Endodermal cell (in vitro differentiated cells): ENCODE measurements around the gene EXOSC1. TPM values are rescaled to one million over a fixed set of nuclear protein-coding genes. Genes with fewer than 3 reads are reported as not detected.

Experiments
- DNase-seq: peaks from one replicate; pipeline ENCODE4 v3.0.0-alpha.2; 2017
- H3K27ac ChIP-seq: 2 replicates; pipeline ENCODE4 v1.5.1; 2013; ENCODE audit warnings: mild to moderate bottlenecking, low read depth, low read length, moderate library complexity
- H3K27me3 ChIP-seq: 2 replicates; pipeline ENCODE4 v1.6.1; 2013; ENCODE audit warnings: mild to moderate bottlenecking, low read length, moderate library complexity; ENCODE audit not compliant: insufficient read depth, control insufficient read depth, poor library complexity, severe bottlenecking
- H3K36me3 ChIP-seq: 2 replicates; pipeline ENCODE4 v1.7.0; 2013; ENCODE audit warnings: mild to moderate bottlenecking, low read length, moderate library complexity; ENCODE audit not compliant: control insufficient read depth, insufficient read depth
- H3K4me1 ChIP-seq: one replicate; pipeline ENCODE4 v1.7.0; 2013; ENCODE audit warnings: low read length; ENCODE audit not compliant: control insufficient read depth, insufficient read depth
- H3K4me3 ChIP-seq: 2 replicates; pipeline ENCODE4 v1.5.1; 2013; ENCODE audit warnings: mild to moderate bottlenecking, low read length, moderate library complexity
- H3K9ac ChIP-seq: 2 replicates; pipeline ENCODE4 v1.6.1; 2013; ENCODE audit warnings: mild to moderate bottlenecking, low read length, moderate library complexity; ENCODE audit not compliant: poor library complexity, severe bottlenecking; ENCODE audit errors: extremely low read depth
- H3K9me3 ChIP-seq: 2 replicates; pipeline ENCODE4 v1.6.1; 2013; ENCODE audit warnings: mild to moderate bottlenecking, low read length, moderate library complexity; ENCODE audit not compliant: control insufficient read depth
- H3K27ac Mint-ChIP-seq: 2 replicates; pipeline ENCODE4 v1.8.0; 2020; ENCODE audit warnings: mixed read lengths
- H3K27me3 Mint-ChIP-seq: 2 replicates; pipeline ENCODE4 v1.8.0; 2021; ENCODE audit warnings: mild to moderate bottlenecking, mixed read lengths; ENCODE audit not compliant: insufficient read depth
- H3K36me3 Mint-ChIP-seq: 2 replicates; pipeline ENCODE4 v1.8.0; 2020; ENCODE audit warnings: low read depth, mixed read lengths
- H3K4me1 Mint-ChIP-seq: 2 replicates; pipeline ENCODE4 v1.8.0; 2020; ENCODE audit warnings: mixed read lengths
- H3K4me3 Mint-ChIP-seq: 2 replicates; pipeline ENCODE4 v1.8.0; 2020; ENCODE audit warnings: mild to moderate bottlenecking, moderate library complexity, mixed read lengths
- H3K9me3 Mint-ChIP-seq: 2 replicates; pipeline ENCODE4 v1.8.0; 2020; ENCODE audit warnings: mild to moderate bottlenecking, mixed read lengths
- WGBS, 2 experiments: methylation state at CpG; one replicate each; pipeline versions ENCODE4 v1.1.5 to v1.1.7; 2013; ENCODE audit warnings: missing lambda C conversion rate in 2 of 2, mixed read lengths in 1 of 2; ENCODE audit not compliant: insufficient coverage in 1 of 2, insufficient read length in 1 of 2; 5-methylcytosine and 5-hydroxymethylcytosine counted together
- total RNA-seq, 2 donors: library from RNA; stranded (reverse); fragmentation: NEBNext Ultra II Directional in 1 of 2; extraction: Animal tissue kit (Norgen Biotek cat#: 25700) in 1 of 2; gene quantifications; 2 replicates in 1 of 2; 3 replicates in 1 of 2; pipeline ENCODE4 v1.2.1, GENCODE V29; 2021
- TF ChIP-seq, protein P1 (sequence below): fragments of 200-600 bp; sonication (generic); conservative IDR thresholded peaks from 2 replicates; pipeline ENCODE4 v1.5.0; 2021; ENCODE audit warnings: antibody characterized with exemption, mild to moderate bottlenecking

EXOSC1 gene
- total RNA-seq, 2 donors from 2014 or later, result 48.9 to 55.6 TPM

DNA sequence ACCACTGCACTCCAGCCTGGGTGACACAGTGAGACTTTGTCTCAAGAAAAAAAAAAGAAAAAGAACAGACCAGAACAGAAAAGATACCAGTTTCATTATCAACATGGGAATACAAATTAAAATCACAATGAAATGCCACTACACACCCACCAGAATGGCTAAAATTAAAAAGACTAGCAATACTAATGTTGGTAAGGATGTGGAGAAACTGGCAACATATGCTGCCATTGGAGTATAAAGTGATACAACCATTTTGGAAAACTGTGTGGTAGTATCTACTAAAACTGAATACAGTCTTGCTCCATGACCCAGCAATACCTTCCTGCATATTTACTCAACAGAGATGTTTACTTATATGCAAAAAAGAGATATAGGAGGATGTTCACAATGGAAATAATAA lies 41.8 kb downstream of the EXOSC1 start:
- no peaks in the 10 kb centered on the region for H3K27me3 ChIP-seq
- H3K4me1 Mint-ChIP-seq, result peaks cover 9% of the 10 kb centered on the region
- no peak overlapping the region for H3K4me3 Mint-ChIP-seq
- DNase-seq, result no peak
- no peak overlapping the region for H3K4me3 ChIP-seq
- H3K27me3 Mint-ChIP-seq, result no peaks in the 10 kb centered on the region
- peaks cover 5% of the 10 kb centered on the region for H3K4me1 ChIP-seq
- no peak overlapping the region for H3K27ac ChIP-seq
- H3K36me3 Mint-ChIP-seq, result no peaks in the 10 kb centered on the region
- H3K9ac ChIP-seq, result no peak overlapping the region
- no peaks in the 10 kb centered on the region for H3K9me3 ChIP-seq
- no peaks in the 10 kb centered on the region for H3K9me3 Mint-ChIP-seq
- H3K36me3 ChIP-seq, result no peaks in the 10 kb centered on the region
- TF ChIP-seq, protein P1, sequence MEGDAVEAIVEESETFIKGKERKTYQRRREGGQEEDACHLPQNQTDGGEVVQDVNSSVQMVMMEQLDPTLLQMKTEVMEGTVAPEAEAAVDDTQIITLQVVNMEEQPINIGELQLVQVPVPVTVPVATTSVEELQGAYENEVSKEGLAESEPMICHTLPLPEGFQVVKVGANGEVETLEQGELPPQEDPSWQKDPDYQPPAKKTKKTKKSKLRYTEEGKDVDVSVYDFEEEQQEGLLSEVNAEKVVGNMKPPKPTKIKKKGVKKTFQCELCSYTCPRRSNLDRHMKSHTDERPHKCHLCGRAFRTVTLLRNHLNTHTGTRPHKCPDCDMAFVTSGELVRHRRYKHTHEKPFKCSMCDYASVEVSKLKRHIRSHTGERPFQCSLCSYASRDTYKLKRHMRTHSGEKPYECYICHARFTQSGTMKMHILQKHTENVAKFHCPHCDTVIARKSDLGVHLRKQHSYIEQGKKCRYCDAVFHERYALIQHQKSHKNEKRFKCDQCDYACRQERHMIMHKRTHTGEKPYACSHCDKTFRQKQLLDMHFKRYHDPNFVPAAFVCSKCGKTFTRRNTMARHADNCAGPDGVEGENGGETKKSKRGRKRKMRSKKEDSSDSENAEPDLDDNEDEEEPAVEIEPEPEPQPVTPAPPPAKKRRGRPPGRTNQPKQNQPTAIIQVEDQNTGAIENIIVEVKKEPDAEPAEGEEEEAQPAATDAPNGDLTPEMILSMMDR, result no peak
- H3K27ac Mint-ChIP-seq, result no peak overlapping the region

DNA sequence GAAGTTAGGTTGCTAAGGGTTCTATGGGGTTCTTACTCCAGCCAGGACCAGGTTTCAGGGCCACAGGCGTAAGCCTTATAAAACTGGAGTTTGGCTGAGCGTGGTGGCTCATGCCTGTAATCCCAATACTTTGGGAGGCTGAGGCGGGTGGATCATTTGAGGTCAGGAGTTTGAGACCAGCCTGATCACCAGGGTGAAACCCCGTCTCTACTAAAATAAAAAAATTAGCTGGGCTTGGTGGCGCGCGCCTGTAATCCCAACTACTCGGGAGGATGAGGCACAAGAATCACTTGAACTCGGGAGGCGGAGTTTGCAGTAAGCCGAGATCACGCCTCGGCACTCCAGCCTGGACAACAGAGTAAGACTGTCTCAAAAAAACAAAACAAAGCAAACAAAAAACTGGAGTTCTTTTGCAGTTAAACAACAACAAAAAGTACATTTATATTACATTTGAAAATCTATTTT lies 44.3 kb downstream of the EXOSC1 start:
- TF ChIP-seq, protein P1, result no peak
- peak overlapping the region; percentile 97 for H3K27ac Mint-ChIP-seq
- no peaks in the 10 kb centered on the region for H3K9me3 Mint-ChIP-seq
- H3K4me1 ChIP-seq, result peaks cover 5% of the 10 kb centered on the region
- no peaks in the 10 kb centered on the region for H3K9me3 ChIP-seq
- DNase-seq, result no peak
- peak overlapping the region; percentile 98 for H3K4me3 ChIP-seq
- H3K9ac ChIP-seq, result no peak overlapping the region
- H3K27me3 Mint-ChIP-seq, result no peaks in the 10 kb centered on the region
- H3K36me3 ChIP-seq, result peaks cover 10% of the 10 kb centered on the region
- H3K4me1 Mint-ChIP-seq, result peaks cover 9% of the 10 kb centered on the region
- WGBS, 2 experiments, result 80 to 85% methylated on average over 12 to 13 of the region's 13 CpGs
- peaks cover 2% of the 10 kb centered on the region for H3K36me3 Mint-ChIP-seq
- H3K27ac ChIP-seq, result peak overlapping the region; percentile 48
- H3K27me3 ChIP-seq, result no peaks in the 10 kb centered on the region
- H3K4me3 Mint-ChIP-seq, result peak overlapping the region; percentile 93

DNA sequence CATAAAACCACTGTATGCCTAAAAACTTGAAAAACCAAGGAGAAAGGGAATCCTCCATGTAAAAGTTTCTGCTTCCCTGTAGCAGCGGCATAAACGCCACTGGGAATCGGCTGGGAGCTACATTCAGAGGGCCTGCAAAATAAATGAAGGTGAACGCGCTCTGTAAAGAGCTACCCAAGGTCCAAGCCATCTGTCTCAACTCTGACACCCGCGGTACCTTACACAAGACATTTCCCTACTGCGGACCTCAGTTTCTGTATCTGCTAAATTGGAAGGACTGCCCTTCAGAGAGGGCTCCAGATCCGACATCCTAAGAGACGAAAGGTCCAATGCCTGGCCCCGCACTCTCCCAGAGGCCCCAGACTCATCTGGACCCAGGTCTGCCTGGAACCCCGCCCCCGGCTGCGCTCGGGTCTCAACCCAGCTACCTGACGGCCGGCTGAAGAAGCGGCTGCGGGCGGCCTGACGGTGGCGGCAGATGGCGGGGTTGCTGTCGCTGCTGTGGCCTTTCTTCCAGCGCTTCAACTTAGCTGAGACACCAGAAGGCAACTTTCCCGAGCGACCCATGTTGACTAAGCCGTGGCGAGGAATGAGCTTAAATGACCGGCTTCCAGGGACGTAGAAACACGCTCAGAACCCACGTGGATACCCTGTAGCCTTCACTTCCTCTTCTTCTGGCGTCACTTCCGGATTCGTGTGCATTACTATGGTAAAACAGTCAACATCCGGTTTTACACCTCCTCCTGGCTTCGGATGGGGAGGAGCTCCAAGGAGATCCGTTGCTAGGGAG lies 44.9 kb downstream of the EXOSC1 start, which contains the start of gene RRP12:
TSS of gene RRP12 (minus strand) at position 676 of the 790 bp plus-strand sequence. CDS start at position 567, 109 bp downstream.
- Mint-ChIP-seq H3K27ac (peak within 1 kb of the TSS; percentile 97), H3K9me3 (no peaks in the 10 kb centered on the region), H3K27me3 (no peaks in the 10 kb centered on the region), H3K4me3 (peak within 1 kb of the TSS; percentile 93), H3K4me1 (peaks cover 9% of the 10 kb centered on the region), H3K36me3 (peaks cover 8% of the 10 kb centered on the region)
- peak; percentile 92 for DNase-seq
- Histone ChIP-seq H3K27me3 (no peaks in the 10 kb centered on the region), H3K4me1 (peaks cover 5% of the 10 kb centered on the region), H3K9ac (peak within 1 kb of the TSS; percentile 80), H3K27ac (peak within 1 kb of the TSS; percentile 48), H3K4me3 (peak within 1 kb of the TSS; percentile 98), H3K9me3 (no peaks in the 10 kb centered on the region), H3K36me3 (peaks cover 16% of the 10 kb centered on the region)
- WGBS, 2 experiments, result 1% methylated on average over 27 to 39 of the region's 39 CpGs
- TF ChIP-seq, protein P1, result peak; percentile 50
